K562 (cell line): ENCODE measurements around the gene NLRX1. TPM values are rescaled to one million over a fixed set of nuclear protein-coding genes. Genes with fewer than 3 reads are reported as not detected.

Experiments
- ATF1 ChIP-seq, 2 experiments: fragments of 450-650 bp in 1 of 2; IDR thresholded peaks; 2 replicates each; pipeline ENCODE4 v1.6.1; 2016; ENCODE audit warnings: missing compliant biosample characterization in 1 of 2, missing genetic modification characterization in 1 of 2
- CXXC5 ChIP-seq: fragments of 250-450 bp; sonication (Bioruptor Pico); IDR thresholded peaks from 2 replicates; pipeline ENCODE4 v1.8.0; 2022; ENCODE audit warnings: inconsistent platforms, mild to moderate bottlenecking, moderate library complexity
- ELF2 ChIP-seq: fragments of 250-450 bp; sonication (Bioruptor Pico); IDR thresholded peaks from 2 replicates; pipeline ENCODE4 v1.5.0; 2021; ENCODE audit warnings: mild to moderate bottlenecking
- ETV5 ChIP-seq: sonication (generic); formaldehyde crosslinking; IDR thresholded peaks from 2 replicates; pipeline ENCODE4 v1.4.0; 2020; ENCODE audit warnings: low read depth, mild to moderate bottlenecking, missing genetic modification reagents
- FOXP1 ChIP-seq: sonication (generic); formaldehyde crosslinking; IDR thresholded peaks from 2 replicates; pipeline ENCODE4 v1.8.0; 2022; ENCODE audit warnings: mild to moderate bottlenecking, missing genetic modification reagents
- HDAC3 ChIP-seq: fragments of 450-650 bp; IDR thresholded peaks from 2 replicates; pipeline ENCODE4 v1.6.1; 2018; ENCODE audit warnings: borderline replicate concordance, mild to moderate bottlenecking, moderate library complexity; ENCODE audit not compliant: partially characterized antibody
- HDAC6 ChIP-seq: IDR thresholded peaks from 2 replicates; pipeline ENCODE4 v1.6.1; 2012; ENCODE audit warnings: low read depth, mild to moderate bottlenecking, control low read depth, inconsistent platforms, low read length, moderate library complexity
- TAF15 ChIP-seq: fragments of 200-400 bp; formaldehyde crosslinking; IDR thresholded peaks from 2 replicates; pipeline ENCODE4 v1.6.1; 2017; ENCODE audit warnings: mild to moderate bottlenecking, low read depth, low read length, moderate library complexity
- TBP ChIP-seq: optimal IDR thresholded peaks from 2 replicates; pipeline ENCODE3; 2011; ENCODE audit warnings: low read depth, low read length, improper control_type of control experiment
- ZFPM2 ChIP-seq: fragments of 250-450 bp; sonication (Bioruptor Pico); IDR thresholded peaks from 2 replicates; pipeline ENCODE4 v1.5.1; 2022; ENCODE audit warnings: mild to moderate bottlenecking
- ZNF436 ChIP-seq: fragments of 250-450, 450-650 bp; sonication (Bioruptor Pico); formaldehyde crosslinking; IDR thresholded peaks from 2 replicates; pipeline ENCODE4 v1.7.0; 2020; ENCODE audit warnings: mild to moderate bottlenecking
- polyA plus RNA-seq, 8 experiments: library from polyadenylated mRNA; depleted of rRNA in 4 of 8; stranded (reverse) in 5 of 8; unstranded in 3 of 8; fragments of >200 nt; fragmentation: Nextera tagmentation in 2 of 8; fragmentation: Illumina TruSeq in 1 of 8; extraction: Ambion mirVana in 2 of 8; extraction: Trizol in 1 of 8; gene quantifications; 2 replicates each; pipeline versions ENCODE4 v1.2.1 to v1.2.3, GENCODE V29; 2011 to 2014; ENCODE audit warnings: inconsistent platforms in 1 of 8, missing spikeins in 1 of 8
- total RNA-seq, 7 experiments: library from RNA; depleted of rRNA in 6 of 7; stranded (reverse); fragments of >200 nt in 6 of 7; fragmentation: Illumina TruSeq in 2 of 7; extraction: Trizol in 2 of 7; gene quantifications; 2 replicates each; pipeline versions ENCODE4 v1.2.1 to v1.2.3, GENCODE V29; 2011 to 2021; ENCODE audit warnings: low replicate concordance in 1 of 7
- TF ChIP-seq, protein P1 (sequence below): fragments of 450-650 bp; IDR thresholded peaks from 2 replicates; pipeline ENCODE4 v1.6.1; 2016; ENCODE audit warnings: mild to moderate bottlenecking, moderate library complexity
- TF ChIP-seq, protein P2 (sequence below): fragments of 450-650 bp; IDR thresholded peaks from 2 replicates; pipeline ENCODE4 v1.6.1; 2018; ENCODE audit warnings: mild to moderate bottlenecking, low read depth; ENCODE audit not compliant: partially characterized antibody

NLRX1 gene
- total and polyA plus RNA-seq, 9 of the 15 experiments (the other 6 are each of a cell fraction or from before 2014, with no cell fraction given), result 0.04 to 2.3 (median 0.69) TPM

DNA sequence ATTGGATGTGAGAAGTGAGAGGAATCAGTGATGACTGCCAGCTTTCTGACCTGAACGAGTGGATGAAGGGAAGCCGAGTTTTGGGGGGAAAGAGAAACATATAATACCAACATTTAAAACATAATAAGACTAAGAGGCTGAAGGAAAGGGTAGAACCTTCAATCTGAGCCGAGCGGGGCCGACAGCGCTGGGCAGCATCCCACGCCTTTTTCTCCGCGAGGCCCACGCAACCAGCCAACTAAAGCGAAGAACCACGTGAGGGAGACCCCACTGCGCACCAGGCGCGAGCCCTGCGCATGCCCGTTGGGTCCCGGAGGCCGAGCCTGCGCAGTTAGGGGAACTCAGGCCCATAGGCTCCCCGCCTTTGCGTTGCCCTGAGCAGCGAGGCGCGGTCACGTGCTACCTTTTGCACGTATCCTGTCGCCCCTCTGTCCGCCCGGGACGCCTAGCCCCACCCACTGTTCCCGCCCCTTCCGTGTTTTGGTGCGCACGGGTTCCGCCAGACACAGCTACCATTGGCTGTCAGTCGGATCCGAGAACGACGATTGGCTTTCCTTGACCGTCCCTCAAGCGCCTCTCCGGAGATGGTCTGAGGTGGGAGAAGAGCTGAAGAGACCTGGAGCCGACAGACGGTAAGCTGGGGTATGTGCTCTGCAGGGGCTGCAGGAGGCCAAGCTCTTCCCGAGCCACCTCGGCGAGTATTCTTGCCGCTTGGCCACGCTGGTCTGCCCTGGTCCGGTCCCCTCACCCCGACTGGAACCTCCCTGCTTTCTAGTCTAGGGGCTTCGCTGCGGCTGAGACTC, 47.3 kb upstream of the NLRX1 start, which contains the start of gene HINFP (continued):
- TF ChIP-seq, protein P1, sequence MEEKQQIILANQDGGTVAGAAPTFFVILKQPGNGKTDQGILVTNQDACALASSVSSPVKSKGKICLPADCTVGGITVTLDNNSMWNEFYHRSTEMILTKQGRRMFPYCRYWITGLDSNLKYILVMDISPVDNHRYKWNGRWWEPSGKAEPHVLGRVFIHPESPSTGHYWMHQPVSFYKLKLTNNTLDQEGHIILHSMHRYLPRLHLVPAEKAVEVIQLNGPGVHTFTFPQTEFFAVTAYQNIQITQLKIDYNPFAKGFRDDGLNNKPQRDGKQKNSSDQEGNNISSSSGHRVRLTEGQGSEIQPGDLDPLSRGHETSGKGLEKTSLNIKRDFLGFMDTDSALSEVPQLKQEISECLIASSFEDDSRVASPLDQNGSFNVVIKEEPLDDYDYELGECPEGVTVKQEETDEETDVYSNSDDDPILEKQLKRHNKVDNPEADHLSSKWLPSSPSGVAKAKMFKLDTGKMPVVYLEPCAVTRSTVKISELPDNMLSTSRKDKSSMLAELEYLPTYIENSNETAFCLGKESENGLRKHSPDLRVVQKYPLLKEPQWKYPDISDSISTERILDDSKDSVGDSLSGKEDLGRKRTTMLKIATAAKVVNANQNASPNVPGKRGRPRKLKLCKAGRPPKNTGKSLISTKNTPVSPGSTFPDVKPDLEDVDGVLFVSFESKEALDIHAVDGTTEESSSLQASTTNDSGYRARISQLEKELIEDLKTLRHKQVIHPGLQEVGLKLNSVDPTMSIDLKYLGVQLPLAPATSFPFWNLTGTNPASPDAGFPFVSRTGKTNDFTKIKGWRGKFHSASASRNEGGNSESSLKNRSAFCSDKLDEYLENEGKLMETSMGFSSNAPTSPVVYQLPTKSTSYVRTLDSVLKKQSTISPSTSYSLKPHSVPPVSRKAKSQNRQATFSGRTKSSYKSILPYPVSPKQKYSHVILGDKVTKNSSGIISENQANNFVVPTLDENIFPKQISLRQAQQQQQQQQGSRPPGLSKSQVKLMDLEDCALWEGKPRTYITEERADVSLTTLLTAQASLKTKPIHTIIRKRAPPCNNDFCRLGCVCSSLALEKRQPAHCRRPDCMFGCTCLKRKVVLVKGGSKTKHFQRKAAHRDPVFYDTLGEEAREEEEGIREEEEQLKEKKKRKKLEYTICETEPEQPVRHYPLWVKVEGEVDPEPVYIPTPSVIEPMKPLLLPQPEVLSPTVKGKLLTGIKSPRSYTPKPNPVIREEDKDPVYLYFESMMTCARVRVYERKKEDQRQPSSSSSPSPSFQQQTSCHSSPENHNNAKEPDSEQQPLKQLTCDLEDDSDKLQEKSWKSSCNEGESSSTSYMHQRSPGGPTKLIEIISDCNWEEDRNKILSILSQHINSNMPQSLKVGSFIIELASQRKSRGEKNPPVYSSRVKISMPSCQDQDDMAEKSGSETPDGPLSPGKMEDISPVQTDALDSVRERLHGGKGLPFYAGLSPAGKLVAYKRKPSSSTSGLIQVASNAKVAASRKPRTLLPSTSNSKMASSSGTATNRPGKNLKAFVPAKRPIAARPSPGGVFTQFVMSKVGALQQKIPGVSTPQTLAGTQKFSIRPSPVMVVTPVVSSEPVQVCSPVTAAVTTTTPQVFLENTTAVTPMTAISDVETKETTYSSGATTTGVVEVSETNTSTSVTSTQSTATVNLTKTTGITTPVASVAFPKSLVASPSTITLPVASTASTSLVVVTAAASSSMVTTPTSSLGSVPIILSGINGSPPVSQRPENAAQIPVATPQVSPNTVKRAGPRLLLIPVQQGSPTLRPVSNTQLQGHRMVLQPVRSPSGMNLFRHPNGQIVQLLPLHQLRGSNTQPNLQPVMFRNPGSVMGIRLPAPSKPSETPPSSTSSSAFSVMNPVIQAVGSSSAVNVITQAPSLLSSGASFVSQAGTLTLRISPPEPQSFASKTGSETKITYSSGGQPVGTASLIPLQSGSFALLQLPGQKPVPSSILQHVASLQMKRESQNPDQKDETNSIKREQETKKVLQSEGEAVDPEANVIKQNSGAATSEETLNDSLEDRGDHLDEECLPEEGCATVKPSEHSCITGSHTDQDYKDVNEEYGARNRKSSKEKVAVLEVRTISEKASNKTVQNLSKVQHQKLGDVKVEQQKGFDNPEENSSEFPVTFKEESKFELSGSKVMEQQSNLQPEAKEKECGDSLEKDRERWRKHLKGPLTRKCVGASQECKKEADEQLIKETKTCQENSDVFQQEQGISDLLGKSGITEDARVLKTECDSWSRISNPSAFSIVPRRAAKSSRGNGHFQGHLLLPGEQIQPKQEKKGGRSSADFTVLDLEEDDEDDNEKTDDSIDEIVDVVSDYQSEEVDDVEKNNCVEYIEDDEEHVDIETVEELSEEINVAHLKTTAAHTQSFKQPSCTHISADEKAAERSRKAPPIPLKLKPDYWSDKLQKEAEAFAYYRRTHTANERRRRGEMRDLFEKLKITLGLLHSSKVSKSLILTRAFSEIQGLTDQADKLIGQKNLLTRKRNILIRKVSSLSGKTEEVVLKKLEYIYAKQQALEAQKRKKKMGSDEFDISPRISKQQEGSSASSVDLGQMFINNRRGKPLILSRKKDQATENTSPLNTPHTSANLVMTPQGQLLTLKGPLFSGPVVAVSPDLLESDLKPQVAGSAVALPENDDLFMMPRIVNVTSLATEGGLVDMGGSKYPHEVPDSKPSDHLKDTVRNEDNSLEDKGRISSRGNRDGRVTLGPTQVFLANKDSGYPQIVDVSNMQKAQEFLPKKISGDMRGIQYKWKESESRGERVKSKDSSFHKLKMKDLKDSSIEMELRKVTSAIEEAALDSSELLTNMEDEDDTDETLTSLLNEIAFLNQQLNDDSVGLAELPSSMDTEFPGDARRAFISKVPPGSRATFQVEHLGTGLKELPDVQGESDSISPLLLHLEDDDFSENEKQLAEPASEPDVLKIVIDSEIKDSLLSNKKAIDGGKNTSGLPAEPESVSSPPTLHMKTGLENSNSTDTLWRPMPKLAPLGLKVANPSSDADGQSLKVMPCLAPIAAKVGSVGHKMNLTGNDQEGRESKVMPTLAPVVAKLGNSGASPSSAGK, result peak; percentile 97
- TF ChIP-seq ATF1 (CRISPR knock-in tag; IDR thresholded peaks at IDR 0.05), result no peak
- TF ChIP-seq ATF1 (tag; IDR thresholded peaks at IDR 0.05), result peak; percentile 84
- 0 out of 2 replicates have a peak, but pooled peaks have one; percentile 56 for TF ChIP-seq FOXP1
- TF ChIP-seq CXXC5 (CRISPR knock-in tag), result peak; percentile 95
- TF ChIP-seq, protein P2, sequence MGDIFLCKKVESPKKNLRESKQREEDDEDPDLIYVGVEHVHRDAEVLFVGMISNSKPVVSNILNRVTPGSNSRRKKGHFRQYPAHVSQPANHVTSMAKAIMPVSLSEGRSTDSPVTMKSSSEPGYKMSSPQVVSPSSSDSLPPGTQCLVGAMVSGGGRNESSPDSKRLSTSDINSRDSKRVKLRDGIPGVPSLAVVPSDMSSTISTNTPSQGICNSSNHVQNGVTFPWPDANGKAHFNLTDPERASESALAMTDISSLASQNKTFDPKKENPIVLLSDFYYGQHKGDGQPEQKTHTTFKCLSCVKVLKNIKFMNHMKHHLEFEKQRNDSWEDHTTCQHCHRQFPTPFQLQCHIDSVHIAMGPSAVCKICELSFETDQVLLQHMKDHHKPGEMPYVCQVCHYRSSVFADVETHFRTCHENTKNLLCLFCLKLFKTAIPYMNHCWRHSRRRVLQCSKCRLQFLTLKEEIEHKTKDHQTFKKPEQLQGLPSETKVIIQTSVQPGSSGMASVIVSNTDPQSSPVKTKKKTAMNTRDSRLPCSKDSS, result no peak
- TF ChIP-seq TBP, result peak; percentile 13
- no peak for TF ChIP-seq HDAC6
- peak; percentile 39 for TF ChIP-seq ETV5 (CRISPR knock-in tag)
- TF ChIP-seq TAF15, result no peak
- no peak; the same call in 1 of the 2 replicates for TF ChIP-seq ELF2 (CRISPR knock-in tag)
- no peak for TF ChIP-seq ZFPM2 (CRISPR knock-in tag)
- TF ChIP-seq HDAC3, result no peak
- no peak for TF ChIP-seq ZNF436 (CRISPR knock-in tag)
